Esophagus squamous epithelium (tissue), 5 donors: ENCODE measurements around the gene KANTR. TPM values are rescaled to one million over a fixed set of nuclear protein-coding genes. Genes with fewer than 3 reads are reported as not detected.

Experiments
- DNase-seq: peaks from one replicate; lab custom pipeline; 2025; lab: John Stamatoyannopoulos, UW
- H3K27ac ChIP-seq, 4 donors: fragments of 200-600 bp; sonication (generic); one replicate each; pipeline ENCODE4 v1.5.1; 2016 to 2019; ENCODE audit warnings: mild to moderate bottlenecking in 1 of 4
- H3K27me3 ChIP-seq, 4 donors: fragments of 200-600 bp; sonication (generic); 1 replicate in 3 of 4; 2 replicates in 1 of 4; pipeline versions ENCODE4 v1.5.1 to v1.6.0; 2017 to 2021; ENCODE audit warnings: antibody characterized with exemption in 1 of 4
- H3K36me3 ChIP-seq, 3 donors: fragments of 200-600 bp; sonication (generic); one replicate each; pipeline ENCODE4 v1.5.1; 2016 to 2019
- H3K4me1 ChIP-seq, 3 donors: fragments of 200-600 bp; sonication (generic); one replicate each; pipeline ENCODE4 v1.5.1; 2017 to 2019
- H3K4me3 ChIP-seq, 4 donors: fragments of 200-600 bp; sonication (generic); 1 replicate in 3 of 4; 2 replicates in 1 of 4; pipeline ENCODE4 v1.5.1; 2016 to 2019; ENCODE audit warnings: mild to moderate bottlenecking in 2 of 4, moderate library complexity in 1 of 4
- H3K9me3 ChIP-seq, 3 donors: fragments of 200-600 bp; sonication (generic); one replicate each; pipeline ENCODE4 v1.5.1; 2016 to 2019
- POLR2A ChIP-seq, 4 donors: fragments of 450-650 bp; IDR thresholded peaks; one replicate each; pipeline ENCODE4 v1.6.1; 2017; ENCODE audit warnings: antibody characterized with exemption in 4 of 4, mild to moderate bottlenecking in 4 of 4, moderate library complexity in 3 of 4
- WGBS, 2 donors: methylation state at CpG; one replicate each; pipeline ENCODE4 v1.1.5; 2018; 5-methylcytosine and 5-hydroxymethylcytosine counted together
- intact Hi-C: fragments of 100-400 bp; cut with DNase I; formaldehyde crosslinking; loops from one replicate; pipeline ENCODE4 v1.15.0; 2022
- total RNA-seq, 4 donors: library from RNA; depleted of rRNA; stranded (reverse); fragments of >200 nt; gene quantifications; one replicate each; pipeline ENCODE4 v1.1.0, GENCODE V29; 2016
- TF ChIP-seq, protein P1 (sequence below), 6 experiments: fragments of 450-650 bp in 4 of 6; fragments of 200-600 bp in 2 of 6; sonication (generic) in 2 of 6; IDR thresholded peaks; one replicate each; pipeline ENCODE4 v1.5.1; 2016 to 2019; ENCODE audit warnings: antibody characterized with exemption in 6 of 6, mild to moderate bottlenecking in 4 of 6, moderate library complexity in 4 of 6
- donor health status: DM: yes; HTN: yes; CAD: no.

The KANTR gene
- total RNA-seq, 4 donors from 2014 or later = 3.5 to 15.6 (median 5.3) TPM

DNA sequence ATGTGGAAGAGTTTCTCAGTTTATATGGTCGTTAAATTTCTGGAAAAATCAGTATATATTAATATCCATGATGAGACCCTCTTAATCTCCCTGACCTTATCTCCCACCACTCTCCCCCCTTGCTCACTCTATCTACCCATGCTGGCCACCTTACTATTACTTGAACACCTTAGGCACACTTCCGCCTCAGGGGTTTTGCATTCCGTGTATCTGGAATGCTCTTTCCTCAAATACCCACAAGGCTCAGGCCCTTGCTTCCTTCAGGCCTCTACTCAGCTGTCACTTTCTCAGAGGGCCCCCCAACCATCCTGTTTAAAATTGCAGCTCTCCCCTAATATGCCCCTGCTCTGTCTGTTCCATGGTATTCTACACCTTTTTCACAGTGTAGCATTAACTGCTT lies 1.9 kb downstream of the KANTR start:
- no peak overlapping the region for H3K27ac ChIP-seq
- peaks cover 0 to 18% (median 0%) of the 10 kb centered on the region in 3 donors for H3K36me3 ChIP-seq
- TF ChIP-seq POLR2A (IDR thresholded peaks at IDR 0.05) = no peak
- TF ChIP-seq, protein P1, sequence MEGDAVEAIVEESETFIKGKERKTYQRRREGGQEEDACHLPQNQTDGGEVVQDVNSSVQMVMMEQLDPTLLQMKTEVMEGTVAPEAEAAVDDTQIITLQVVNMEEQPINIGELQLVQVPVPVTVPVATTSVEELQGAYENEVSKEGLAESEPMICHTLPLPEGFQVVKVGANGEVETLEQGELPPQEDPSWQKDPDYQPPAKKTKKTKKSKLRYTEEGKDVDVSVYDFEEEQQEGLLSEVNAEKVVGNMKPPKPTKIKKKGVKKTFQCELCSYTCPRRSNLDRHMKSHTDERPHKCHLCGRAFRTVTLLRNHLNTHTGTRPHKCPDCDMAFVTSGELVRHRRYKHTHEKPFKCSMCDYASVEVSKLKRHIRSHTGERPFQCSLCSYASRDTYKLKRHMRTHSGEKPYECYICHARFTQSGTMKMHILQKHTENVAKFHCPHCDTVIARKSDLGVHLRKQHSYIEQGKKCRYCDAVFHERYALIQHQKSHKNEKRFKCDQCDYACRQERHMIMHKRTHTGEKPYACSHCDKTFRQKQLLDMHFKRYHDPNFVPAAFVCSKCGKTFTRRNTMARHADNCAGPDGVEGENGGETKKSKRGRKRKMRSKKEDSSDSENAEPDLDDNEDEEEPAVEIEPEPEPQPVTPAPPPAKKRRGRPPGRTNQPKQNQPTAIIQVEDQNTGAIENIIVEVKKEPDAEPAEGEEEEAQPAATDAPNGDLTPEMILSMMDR (IDR thresholded peaks at IDR 0.05) = no peak
- WGBS, 2 donors = 72 to 87% methylated on average over 3 of the region's 3 CpGs
- H3K9me3 ChIP-seq = no peaks in the 10 kb centered on the region
- H3K4me3 ChIP-seq = no peak overlapping the region
- intact Hi-C loops = no loop called here
- no peaks in the 10 kb centered on the region for H3K27me3 ChIP-seq
- peaks cover 0 to 24% (median 0%) of the 10 kb centered on the region in 3 donors for H3K4me1 ChIP-seq
- DNase-seq = no peak

- Histone ChIP-seq H3K36me3 (no peaks in the 10 kb centered on the region), H3K27ac (peak overlapping the region in 3 of 4 donors; percentile 13 to 68 (median 54)), H3K4me1 (peaks cover 0 to 16% (median 0%) of the 10 kb centered on the region in 3 donors), H3K27me3 (no peaks in the 10 kb centered on the region), H3K4me3 (no peak overlapping the region), H3K9me3 (no peaks in the 10 kb centered on the region)
- WGBS, 2 donors = no CpG with 5 or more reads among the region's 6 CpGs
- no peak for DNase-seq
- TF ChIP-seq POLR2A (IDR thresholded peaks at IDR 0.05) = no peak
- TF ChIP-seq, protein P1 (IDR thresholded peaks at IDR 0.05) = no peak
- intact Hi-C loops = no loop called here
Observed at GRCh38 chrX:53114864-53115549, 21.1 kb downstream of the KANTR start.

- DNase-seq = no peak
- Histone ChIP-seq H3K36me3 (no peaks in the 10 kb centered on the region), H3K27ac (peak overlapping the region in 3 of 4 donors; percentile 13 to 68 (median 54)), H3K4me1 (peaks cover 0 to 16% (median 0%) of the 10 kb centered on the region in 3 donors), H3K27me3 (no peaks in the 10 kb centered on the region), H3K9me3 (no peaks in the 10 kb centered on the region), H3K4me3 (no peak overlapping the region)
- TF ChIP-seq, protein P1 (IDR thresholded peaks at IDR 0.05) = no peak
- no peak for TF ChIP-seq POLR2A (IDR thresholded peaks at IDR 0.05)
- WGBS, 2 donors = 64 to 75% methylated on average over 1 to 2 of the region's 2 CpGs
- intact Hi-C loops = no loop called here
Observed at GRCh38 chrX:53115550-53115874, 21.6 kb downstream of the KANTR start.

- no peak for TF ChIP-seq POLR2A (IDR thresholded peaks at IDR 0.05)
- TF ChIP-seq, protein P1 (IDR thresholded peaks at IDR 0.05) = no peak
- H3K4me3 ChIP-seq = peak overlapping the region in 1 of 4 donors; percentile 26
- H3K4me1 ChIP-seq = peaks cover 0 to 16% (median 0%) of the 10 kb centered on the region in 3 donors
- peak overlapping the region in 3 of 4 donors; percentile 40 to 68 (median 54) for H3K27ac ChIP-seq
- 44% methylated on average over 3 of the region's 3 CpGs; no CpG with 5 or more reads in 1 of the 2 donors for WGBS, 2 donors
- no peaks in the 10 kb centered on the region for H3K27me3 ChIP-seq
- H3K9me3 ChIP-seq = no peaks in the 10 kb centered on the region
- H3K36me3 ChIP-seq = no peaks in the 10 kb centered on the region
- no peak for DNase-seq
- intact Hi-C loops = no loop called here
Observed at GRCh38 chrX:53116101-53116500, 22.2 kb downstream of the KANTR start.

GRCh38 chrX:53122013-53122412 lies 28.1 kb downstream of the KANTR start:
- Histone ChIP-seq H3K4me3 (no peak overlapping the region), H3K9me3 (no peaks in the 10 kb centered on the region), H3K4me1 (no peaks in the 10 kb centered on the region), H3K27me3 (no peaks in the 10 kb centered on the region), H3K27ac (no peak overlapping the region), H3K36me3 (no peaks in the 10 kb centered on the region)
- no peak for DNase-seq
- intact Hi-C loops = no loop called here
- WGBS, 2 donors = 36 to 39% methylated on average over 1 of the region's 1 CpG
- TF ChIP-seq, protein P1 (IDR thresholded peaks at IDR 0.05) = no peak
- TF ChIP-seq POLR2A (IDR thresholded peaks at IDR 0.05) = no peak
